Cerebellar cortex (tissue), 1 donor: ENCODE data around the gene IQCH.

Experiments
- DNase-seq: peaks from one replicate; pipeline ENCODE4 v3.0.0-alpha.2; 2015; ENCODE audit warnings: low spot score

IQCH gene

GRCh38 chr15:67505675-67506572, 251.3 kb downstream of the IQCH start:
- no peak for DNase-seq

GRCh38 chr15:67506775-67507747, 252.5 kb downstream of the IQCH start:
- no peak for DNase-seq

- DNase-seq: no peak
These were observed 253.8 kb downstream of the IQCH start for GRCh38 chr15:67508407-67508806.

- DNase-seq: no peak
These were observed 255.3 kb downstream of the IQCH start for GRCh38 chr15:67509918-67510317.

- DNase-seq: no peak
These were observed 256.1 kb downstream of the IQCH start for GRCh38 chr15:67510597-67511190.

- DNase-seq: peak; percentile 42
These were observed 257.0 kb downstream of the IQCH start for GRCh38 chr15:67511606-67512005.

- DNase-seq: no peak
These were observed 257.6 kb downstream of the IQCH start for GRCh38 chr15:67512140-67512539.

GRCh38 chr15:67512933-67513714, 258.5 kb downstream of the IQCH start:
- DNase-seq: peak; percentile 35

GRCh38 chr15:67515090-67515489, 260.5 kb downstream of the IQCH start:
- no peak for DNase-seq

GRCh38 chr15:67515557-67515956, 261.0 kb downstream of the IQCH start:
- DNase-seq: no peak

GRCh38 chr15:67520321-67521028, 265.9 kb downstream of the IQCH start:
- DNase-seq: no peak

GRCh38 chr15:67521029-67521782, 266.6 kb downstream of the IQCH start, which contains the start of gene C15orf61:
Gene C15orf61, plus strand, starts transcription at chr15:67521131. Its CDS starts 118 bp downstream, at chr15:67521249.
- peak; percentile 77 for DNase-seq

- peak; percentile 76 for DNase-seq
These were observed 267.4 kb downstream of the IQCH start for GRCh38 chr15:67521783-67522568.

GRCh38 chr15:67523330-67523729, 268.7 kb downstream of the IQCH start:
- DNase-seq: peak; percentile 39

GRCh38 chr15:67524235-67524634, 269.6 kb downstream of the IQCH start:
- no peak for DNase-seq

- no peak for DNase-seq
These were observed 273.9 kb downstream of the IQCH start for GRCh38 chr15:67528513-67528912.

- no peak for DNase-seq
These were observed 276.9 kb downstream of the IQCH start for GRCh38 chr15:67531379-67531914.

GRCh38 chr15:67533873-67534272, 279.3 kb downstream of the IQCH start:
- no peak for DNase-seq

- DNase-seq: no peak
These were observed 279.8 kb downstream of the IQCH start for GRCh38 chr15:67534360-67534759.
